Activated CD4-positive, alpha-beta memory T cell treated with anti-CD3 and anti-CD28 coated beads for 36 hours (primary cell): ENCODE measurements around the gene FBXO44. TPM values are rescaled to one million over a fixed set of nuclear protein-coding genes. Genes with fewer than 3 reads are reported as not detected.

ENCODE experiments used
- CTCF ChIA-PET: fragments of 350-600 bp; sonication (Branson Sonifier 250); formaldehyde crosslinking; loops from one replicate; lab custom pipeline; 2021; ENCODE audit warnings: antibody characterized with exemption, inconsistent platforms; lab: Charles Lee
- POLR2A ChIA-PET: fragments of 350-600 bp; sonication (Branson Sonifier 250); formaldehyde crosslinking; loops from one replicate; lab custom pipeline; 2021; ENCODE audit warnings: antibody characterized with exemption; lab: Charles Lee
- DNase-seq: peaks from one replicate; pipeline ENCODE4 v3.0.0-alpha.2; 2020
- H3K27ac Mint-ChIP-seq: one replicate; pipeline ENCODE4 v1.8.0; 2021; ENCODE audit warnings: mixed read lengths
- H3K27me3 Mint-ChIP-seq: one replicate; pipeline ENCODE4 v1.8.0; 2021; ENCODE audit warnings: mixed read lengths
- H3K36me3 Mint-ChIP-seq: one replicate; pipeline ENCODE4 v1.8.0; 2021; ENCODE audit warnings: mixed read lengths
- H3K4me1 Mint-ChIP-seq: one replicate; pipeline ENCODE4 v1.8.0; 2021; ENCODE audit warnings: low read depth, mixed read lengths
- H3K4me3 Mint-ChIP-seq: one replicate; pipeline ENCODE4 v1.8.0; 2021; ENCODE audit warnings: mild to moderate bottlenecking, mixed read lengths
- H3K9me3 Mint-ChIP-seq: one replicate; pipeline ENCODE4 v1.8.0; 2021; ENCODE audit warnings: mixed read lengths
- intact Hi-C: fragments of 100-400 bp; cut with micrococcal nuclease; formaldehyde crosslinking; loops from one replicate; pipeline ENCODE4 v1.15.1; 2023
- total RNA-seq, 2 experiments: library from RNA; stranded (reverse); gene quantifications; one replicate each; pipeline ENCODE4 v1.2.3, GENCODE V29; 2021

FBXO44 gene
- total RNA-seq, 2 experiments from 2014 or later: 16.8 to 18.6 TPM

GRCh38 chr1:11620924-11621323 is 33.8 kb upstream of the FBXO44 start:
- Mint-ChIP-seq H3K4me1 (no peaks in the 10 kb centered on the region), H3K36me3 (no peaks in the 10 kb centered on the region), H3K27me3 (peaks cover 17% of the 10 kb centered on the region), H3K27ac (no peak overlapping the region), H3K4me3 (no peak overlapping the region), H3K9me3 (no peaks in the 10 kb centered on the region)
- POLR2A ChIA-PET: no interaction called here
- no peak for DNase-seq
- intact Hi-C loops: no loop called here
- CTCF ChIA-PET: no interaction called here

GRCh38 chr1:11622398-11622797 is 32.3 kb upstream of the FBXO44 start:
- POLR2A ChIA-PET: no interaction called here
- H3K9me3 Mint-ChIP-seq: no peaks in the 10 kb centered on the region
- DNase-seq: no peak
- CTCF ChIA-PET: no interaction called here
- intact Hi-C loops: no loop called here
- no peak overlapping the region for H3K4me3 Mint-ChIP-seq
- peaks cover 14% of the 10 kb centered on the region for H3K27me3 Mint-ChIP-seq
- H3K36me3 Mint-ChIP-seq: no peaks in the 10 kb centered on the region
- no peak overlapping the region for H3K27ac Mint-ChIP-seq
- no peaks in the 10 kb centered on the region for H3K4me1 Mint-ChIP-seq

DNA sequence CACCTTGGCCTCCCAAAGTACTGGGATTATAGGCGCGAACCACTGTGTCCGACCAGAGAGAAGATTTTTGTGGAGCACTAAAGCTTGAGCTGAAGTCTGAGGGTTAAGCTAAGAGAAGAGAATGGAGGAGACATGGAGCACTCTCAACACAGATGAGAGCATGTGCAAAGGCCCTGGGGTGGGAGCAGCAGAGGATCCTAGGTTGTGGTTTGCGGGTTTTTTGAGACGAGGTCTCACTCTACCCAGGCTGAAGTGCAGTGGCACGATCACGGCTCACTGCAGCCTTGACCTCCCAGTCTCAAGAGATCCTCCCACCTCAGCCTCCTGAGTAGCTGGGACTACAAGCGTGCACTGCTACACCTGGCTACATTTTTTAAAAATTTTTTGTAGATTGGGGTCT is 31.0 kb upstream of the FBXO44 start:
- no peaks in the 10 kb centered on the region for H3K9me3 Mint-ChIP-seq
- no peak overlapping the region for H3K4me3 Mint-ChIP-seq
- CTCF ChIA-PET: no interaction called here
- no peaks in the 10 kb centered on the region for H3K4me1 Mint-ChIP-seq
- no peaks in the 10 kb centered on the region for H3K36me3 Mint-ChIP-seq
- no peak overlapping the region for H3K27ac Mint-ChIP-seq
- intact Hi-C loops: no loop called here
- no peak for DNase-seq
- H3K27me3 Mint-ChIP-seq: peaks cover 10% of the 10 kb centered on the region
- POLR2A ChIA-PET: no interaction called here

- Mint-ChIP-seq H3K4me1 (no peaks in the 10 kb centered on the region), H3K4me3 (no peak overlapping the region), H3K27ac (no peak overlapping the region), H3K36me3 (no peaks in the 10 kb centered on the region), H3K9me3 (no peaks in the 10 kb centered on the region), H3K27me3 (peaks cover 14% of the 10 kb centered on the region)
- ChIA-PET POLR2A (no interaction called here), CTCF (no interaction called here)
- intact Hi-C loops: no loop called here
- no peak for DNase-seq
Observed at GRCh38 chr1:11626551-11626950, 28.1 kb upstream of the FBXO44 start.

DNA sequence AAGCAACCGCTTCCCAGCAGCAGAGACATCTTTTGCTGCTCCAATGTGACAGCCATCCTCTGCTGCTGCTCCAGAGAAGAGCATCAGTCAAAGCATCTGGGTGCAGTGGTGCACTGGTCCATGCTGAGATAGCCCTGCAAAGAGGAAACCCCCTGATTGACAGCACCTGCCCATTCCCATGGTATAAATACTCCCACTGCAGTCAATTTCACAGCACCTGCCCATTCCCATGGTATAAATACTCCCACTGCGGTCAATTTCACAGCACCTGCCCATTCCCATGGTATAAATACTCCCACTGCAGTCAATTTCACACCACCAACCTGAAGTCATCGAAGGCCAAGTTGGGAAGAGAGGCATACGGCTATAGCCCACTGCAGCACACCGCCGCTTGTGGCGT is 25.9 kb upstream of the FBXO44 start:
- CTCF ChIA-PET: no interaction called here
- H3K27me3 Mint-ChIP-seq: peaks cover 13% of the 10 kb centered on the region
- no peak overlapping the region for H3K27ac Mint-ChIP-seq
- DNase-seq: no peak
- H3K4me3 Mint-ChIP-seq: no peak overlapping the region
- intact Hi-C loops: no loop called here
- H3K4me1 Mint-ChIP-seq: no peaks in the 10 kb centered on the region
- H3K36me3 Mint-ChIP-seq: no peaks in the 10 kb centered on the region
- H3K9me3 Mint-ChIP-seq: no peaks in the 10 kb centered on the region
- POLR2A ChIA-PET: no interaction called here

- intact Hi-C loops: no loop called here
- POLR2A ChIA-PET: no interaction called here
- peaks cover 13% of the 10 kb centered on the region for H3K27me3 Mint-ChIP-seq
Observed at GRCh38 chr1:11629184-11630016, 25.3 kb upstream of the FBXO44 start.

DNA sequence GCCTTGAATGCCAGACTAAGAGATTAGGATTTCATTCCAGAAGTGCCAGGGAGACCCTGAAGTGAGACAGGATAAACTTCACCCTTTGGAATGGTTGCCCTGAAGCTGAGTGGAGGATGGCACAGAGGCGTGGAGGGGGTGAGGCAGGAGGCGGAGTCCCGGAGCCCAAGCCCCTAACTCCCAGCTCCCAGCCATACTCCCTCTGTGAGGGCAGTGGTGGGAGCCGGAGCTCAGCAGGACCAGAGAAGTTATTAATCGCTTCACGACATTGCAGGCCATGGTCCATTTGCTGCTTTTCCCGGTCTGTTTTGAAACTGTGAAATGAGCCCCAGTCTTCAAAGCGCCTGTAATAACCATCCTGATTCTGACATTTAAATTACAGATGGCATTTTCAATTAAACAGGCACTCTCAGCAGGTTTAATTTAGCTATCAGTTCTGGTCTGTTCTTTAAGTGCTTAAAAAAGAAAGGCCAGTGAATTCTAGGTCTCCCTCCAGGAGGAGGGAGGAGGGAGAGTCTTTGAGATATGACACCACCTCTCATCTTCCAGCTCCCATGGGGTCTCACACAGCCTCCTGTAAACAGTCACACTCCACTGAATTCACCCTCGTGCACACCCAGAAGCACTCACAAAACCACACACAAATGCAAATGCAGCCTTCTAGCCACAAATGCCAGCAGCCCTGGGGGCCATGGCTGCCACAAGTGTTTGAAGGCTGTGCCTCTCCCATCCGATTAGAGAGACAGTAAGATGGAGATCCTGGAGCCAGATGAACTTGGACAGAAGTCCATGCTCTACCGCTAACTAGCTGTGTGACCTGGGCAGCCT is 20.1 kb upstream of the FBXO44 start:
- no peak for DNase-seq
- intact Hi-C loops: no loop called here
- Mint-ChIP-seq H3K27ac (no peak overlapping the region), H3K4me1 (no peaks in the 10 kb centered on the region), H3K36me3 (no peaks in the 10 kb centered on the region), H3K4me3 (no peak overlapping the region), H3K9me3 (no peaks in the 10 kb centered on the region), H3K27me3 (peaks cover 7% of the 10 kb centered on the region)
- CTCF ChIA-PET: interaction anchor here (1.2 to 1.4 kb wide), 2 partner anchors 9 to 270 kb away, joined by 3 to 4 read pairs; no protein-coding TSS in a partner anchor
- POLR2A ChIA-PET: no interaction called here

More at GRCh38 chr1:11629184-11630016, 25.3 kb upstream of the FBXO44 start:
- H3K36me3 Mint-ChIP-seq: no peaks in the 10 kb centered on the region
- no peak overlapping the region for H3K4me3 Mint-ChIP-seq
- no peak overlapping the region for H3K27ac Mint-ChIP-seq
- H3K4me1 Mint-ChIP-seq: no peaks in the 10 kb centered on the region
- CTCF ChIA-PET: no interaction called here
- no peak for DNase-seq
- H3K9me3 Mint-ChIP-seq: no peaks in the 10 kb centered on the region

DNA sequence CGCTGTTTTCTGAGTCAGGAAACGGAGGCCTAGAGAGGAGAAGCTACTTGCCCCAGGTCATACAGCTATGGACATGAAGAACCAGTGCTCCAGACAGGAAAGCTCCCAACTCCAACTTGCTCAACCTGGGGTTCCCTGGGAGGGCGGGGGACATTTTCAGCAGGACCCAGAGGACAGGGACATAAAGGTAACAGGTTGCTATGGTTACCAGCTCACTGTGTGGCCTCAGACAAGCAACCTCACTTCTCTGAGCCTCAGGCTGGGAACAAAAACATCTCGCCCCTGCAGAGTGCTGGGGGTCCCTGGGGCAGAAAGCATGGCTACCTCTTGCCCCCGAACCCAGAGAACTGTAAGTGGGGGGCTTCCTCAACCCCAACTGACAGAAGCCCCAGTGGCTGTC is 16.6 kb upstream of the FBXO44 start:
- CTCF ChIA-PET: interaction anchor here (0.9 to 1.2 kb wide), 2 partner anchors 159 to 601 kb away, joined by 3 read pairs; partner anchors contain the start of gene DISP3
- no peaks in the 10 kb centered on the region for H3K9me3 Mint-ChIP-seq
- intact Hi-C loops: no loop called here

GRCh38 chr1:11639372-11639771 is 15.3 kb upstream of the FBXO44 start:
- H3K4me1 Mint-ChIP-seq: no peaks in the 10 kb centered on the region
- peaks cover 4% of the 10 kb centered on the region for H3K27me3 Mint-ChIP-seq
- H3K9me3 Mint-ChIP-seq: no peaks in the 10 kb centered on the region
- no peak overlapping the region for H3K27ac Mint-ChIP-seq
- no peaks in the 10 kb centered on the region for H3K36me3 Mint-ChIP-seq
- intact Hi-C loops: no loop called here
- POLR2A ChIA-PET: no interaction called here
- no peak for DNase-seq
- no peak overlapping the region for H3K4me3 Mint-ChIP-seq
- CTCF ChIA-PET: interaction anchor here (0.6 kb wide), 1 partner anchor 396 kb away, joined by 3 read pairs; no protein-coding TSS in a partner anchor

More for the DNA sequence above, 16.6 kb upstream of the FBXO44 start:
- DNase-seq: no peak
- H3K27me3 Mint-ChIP-seq: peaks cover 4% of the 10 kb centered on the region
- H3K27ac Mint-ChIP-seq: no peak overlapping the region
- no peak overlapping the region for H3K4me3 Mint-ChIP-seq
- no peaks in the 10 kb centered on the region for H3K4me1 Mint-ChIP-seq
- H3K36me3 Mint-ChIP-seq: no peaks in the 10 kb centered on the region
- POLR2A ChIA-PET: no interaction called here

- no peak overlapping the region for H3K4me3 Mint-ChIP-seq
- no peak overlapping the region for H3K27ac Mint-ChIP-seq
- H3K36me3 Mint-ChIP-seq: no peaks in the 10 kb centered on the region
- ChIA-PET CTCF (interaction anchor here (0.6 to 6.1 kb wide), 3 partner anchors 302 to 602 kb away, joined by 3 to 75 read pairs (median 3); no protein-coding TSS in a partner anchor), POLR2A (no interaction called here)
- intact Hi-C loops: loop anchor here (5.0 to 10.0 kb wide), 2 partner anchors 165 to 318 kb away; partner anchors contain the start of gene DISP3
- H3K4me1 Mint-ChIP-seq: no peaks in the 10 kb centered on the region
- H3K27me3 Mint-ChIP-seq: peaks cover 4% of the 10 kb centered on the region
- DNase-seq: no peak
- no peaks in the 10 kb centered on the region for H3K9me3 Mint-ChIP-seq
Observed at GRCh38 chr1:11640101-11640500, 14.6 kb upstream of the FBXO44 start.

GRCh38 chr1:11640944-11641343 is 13.7 kb upstream of the FBXO44 start:
- intact Hi-C loops: loop anchor here (5.0 to 10.0 kb wide), 2 partner anchors 166 to 319 kb away; partner anchors contain the start of gene DISP3
- Mint-ChIP-seq H3K27me3 (peaks cover 4% of the 10 kb centered on the region), H3K27ac (no peak overlapping the region), H3K4me1 (no peaks in the 10 kb centered on the region), H3K36me3 (no peaks in the 10 kb centered on the region), H3K4me3 (no peak overlapping the region), H3K9me3 (no peaks in the 10 kb centered on the region)
- CTCF ChIA-PET: interaction anchor here (0.6 to 6.1 kb wide), 12 partner anchors 10 to 603 kb away, joined by 3 to 75 read pairs (median 6); no protein-coding TSS in a partner anchor
- DNase-seq: no peak
- POLR2A ChIA-PET: no interaction called here
